GM21717 (cell line): ENCODE data around the gene MAP3K2.
A peak's percentile ranks its signal among the peaks of the same experiment; 100 is the strongest.
"Not testable (repeated sequence)": the region's sequence is repeated elsewhere in the genome, so short reads cannot be mapped to it uniquely, and the experiment has no call there.

ENCODE experiments used
- ATAC-seq: cut with Tn5 transposase; IDR thresholded peaks from one replicate; pipeline ENCODE4 v1.9.1; 2021; ENCODE audit warnings: mild to moderate bottlenecking, moderate library complexity; ENCODE audit not compliant: unreplicated experiment

The MAP3K2 gene

GRCh38 chr2:127421871-127422558, 34.2 kb upstream of the MAP3K2 start:
- ATAC-seq, result no peak

- ATAC-seq, result no peak
These were observed 33.5 kb upstream of the MAP3K2 start for GRCh38 chr2:127421116-127421800.

- no peak for ATAC-seq
These were observed 32.5 kb upstream of the MAP3K2 start for GRCh38 chr2:127420039-127420864.

GRCh38 chr2:127419448-127420038, 31.8 kb upstream of the MAP3K2 start:
- ATAC-seq, result no peak

GRCh38 chr2:127419112-127419430, 31.3 kb upstream of the MAP3K2 start:
- ATAC-seq, result no peak

- ATAC-seq, result no peak
These were observed 30.7 kb upstream of the MAP3K2 start, which contains the start of gene PROC for GRCh38 chr2:127418300-127419111. Gene PROC (plus strand): TSS chr2:127418427. CDS start chr2:127419943, 1,516 bp downstream.

GRCh38 chr2:127417406-127417805, 29.6 kb upstream of the MAP3K2 start:
- no peak for ATAC-seq

- no peak for ATAC-seq
These were observed 28.8 kb upstream of the MAP3K2 start for GRCh38 chr2:127416506-127417001.

- peak; percentile 68 for ATAC-seq
These were observed 28.1 kb upstream of the MAP3K2 start for GRCh38 chr2:127415593-127416505.

GRCh38 chr2:127414638-127415592, 27.1 kb upstream of the MAP3K2 start:
- ATAC-seq, result no peak

GRCh38 chr2:127413782-127414637, 26.2 kb upstream of the MAP3K2 start:
- ATAC-seq, result no peak

GRCh38 chr2:127413200-127413599, 25.4 kb upstream of the MAP3K2 start:
- ATAC-seq, result no peak

GRCh38 chr2:127411653-127412369, 24.0 kb upstream of the MAP3K2 start:
- no peak for ATAC-seq

GRCh38 chr2:127410871-127411652, 23.3 kb upstream of the MAP3K2 start:
- ATAC-seq, result peak; percentile 72

GRCh38 chr2:127409716-127410115, 21.9 kb upstream of the MAP3K2 start:
- not testable (repeated sequence) for ATAC-seq

GRCh38 chr2:127408807-127409099, 21.0 kb upstream of the MAP3K2 start:
- no peak for ATAC-seq
